GM06990 (cell line): ENCODE data around the gene OR2T3.
"Not testable (repeated sequence)": the region's sequence is repeated elsewhere in the genome, so short reads cannot be mapped to it uniquely, and the experiment has no call there.

Experiments
- DNase-seq: peaks from one replicate; pipeline ENCODE4 v3.0.0-alpha.2; 2011; ENCODE audit not compliant: insufficient read length; ENCODE audit errors: extremely low read depth
- H3K27me3 ChIP-seq: replicated peaks from 2 replicates; pipeline ENCODE4 v1.6.0; 2011; ENCODE audit warnings: low read length; ENCODE audit not compliant: control insufficient read depth, insufficient read depth
- H3K36me3 ChIP-seq: 2 replicates; pipeline ENCODE4 v1.5.1; 2011; ENCODE audit warnings: low read length; ENCODE audit not compliant: control insufficient read depth, insufficient read depth
- H3K4me3 ChIP-seq: replicated peaks from 2 replicates; pipeline ENCODE4 v1.5.1; 2011; ENCODE audit warnings: low read depth, mild to moderate bottlenecking, control low read depth, low read length

The OR2T3 gene, protein sequence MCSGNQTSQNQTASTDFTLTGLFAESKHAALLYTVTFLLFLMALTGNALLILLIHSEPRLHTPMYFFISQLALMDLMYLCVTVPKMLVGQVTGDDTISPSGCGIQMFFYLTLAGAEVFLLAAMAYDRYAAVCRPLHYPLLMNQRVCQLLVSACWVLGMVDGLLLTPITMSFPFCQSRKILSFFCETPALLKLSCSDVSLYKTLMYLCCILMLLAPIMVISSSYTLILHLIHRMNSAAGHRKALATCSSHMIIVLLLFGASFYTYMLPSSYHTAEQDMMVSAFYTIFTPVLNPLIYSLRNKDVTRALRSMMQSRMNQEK

DNA sequence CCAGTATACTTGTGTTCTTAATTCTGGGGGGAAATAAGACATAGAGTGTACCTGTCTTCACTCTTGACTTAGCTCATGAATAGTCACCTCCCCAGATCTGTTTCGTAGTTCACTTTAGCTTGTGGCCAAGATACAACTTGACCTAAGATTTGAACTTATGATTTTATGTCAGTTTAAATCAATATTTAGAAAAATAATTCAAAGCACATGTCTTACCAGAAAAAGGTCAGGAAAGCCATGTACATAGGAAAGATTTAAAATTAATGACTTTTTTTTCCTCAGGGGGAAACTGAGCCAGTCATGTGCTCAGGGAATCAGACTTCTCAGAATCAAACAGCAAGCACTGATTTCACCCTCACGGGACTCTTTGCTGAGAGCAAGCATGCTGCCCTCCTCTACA is at the start of gene OR2T3:
TSS of gene OR2T3 (plus strand) at position 301 of the 400 bp plus-strand sequence. CDS start at position 301, 0 bp downstream.
- H3K36me3 ChIP-seq, DNase-seq, H3K27me3 ChIP-seq, H3K4me3 ChIP-seq: not testable (repeated sequence)

DNA sequence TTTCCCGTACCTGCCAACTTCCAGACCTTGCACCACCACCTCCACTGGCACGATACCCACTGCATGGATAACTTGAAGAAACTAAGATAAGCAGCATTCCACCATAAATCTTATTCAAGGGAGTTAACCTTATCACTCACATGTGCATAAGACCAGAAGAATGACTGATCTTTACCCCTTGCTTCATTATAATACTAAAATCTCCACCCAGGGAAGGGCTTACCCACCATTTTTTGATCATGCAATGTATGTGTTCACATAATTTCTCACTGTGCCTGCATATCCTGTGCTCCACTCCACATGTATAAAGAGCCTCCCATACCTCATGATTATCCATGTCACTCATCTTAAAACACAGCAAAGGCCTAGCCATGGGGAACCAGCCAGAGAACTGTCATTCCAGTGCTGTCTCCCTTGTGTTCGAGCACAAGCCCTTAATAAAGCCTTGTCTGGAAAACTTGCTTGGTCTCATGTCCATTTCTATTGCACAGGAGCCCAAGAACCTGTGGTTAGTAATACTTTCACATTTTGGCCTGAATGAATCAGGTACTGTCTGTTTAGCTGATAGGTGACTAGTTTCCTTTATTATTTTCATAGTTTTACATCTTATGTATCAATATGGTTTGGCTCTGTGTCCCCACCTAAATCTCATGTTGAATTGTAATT is 45.5 kb upstream of the OR2T3 start:
- DNase-seq, H3K36me3 ChIP-seq, H3K4me3 ChIP-seq, H3K27me3 ChIP-seq: not testable (repeated sequence)

DNA sequence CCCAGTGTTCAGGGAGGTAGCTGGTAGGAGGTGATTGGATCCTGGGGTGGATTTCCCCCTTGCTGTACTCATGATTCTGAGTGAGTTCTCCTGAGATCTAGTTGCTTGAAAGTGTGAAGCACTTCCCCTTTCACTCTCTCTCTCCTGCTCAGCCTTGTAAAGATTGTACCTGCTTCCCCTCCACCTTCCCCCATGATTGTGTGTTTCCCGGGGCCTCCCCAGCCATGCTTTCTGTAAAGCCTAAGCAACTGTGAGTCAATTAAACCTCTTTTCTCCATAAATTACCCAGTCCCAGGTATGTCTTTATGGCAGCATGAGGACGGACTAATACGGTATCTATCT is 45.0 kb upstream of the OR2T3 start:
- not testable (repeated sequence) for H3K36me3 ChIP-seq, H3K27me3 ChIP-seq, DNase-seq

DNA sequence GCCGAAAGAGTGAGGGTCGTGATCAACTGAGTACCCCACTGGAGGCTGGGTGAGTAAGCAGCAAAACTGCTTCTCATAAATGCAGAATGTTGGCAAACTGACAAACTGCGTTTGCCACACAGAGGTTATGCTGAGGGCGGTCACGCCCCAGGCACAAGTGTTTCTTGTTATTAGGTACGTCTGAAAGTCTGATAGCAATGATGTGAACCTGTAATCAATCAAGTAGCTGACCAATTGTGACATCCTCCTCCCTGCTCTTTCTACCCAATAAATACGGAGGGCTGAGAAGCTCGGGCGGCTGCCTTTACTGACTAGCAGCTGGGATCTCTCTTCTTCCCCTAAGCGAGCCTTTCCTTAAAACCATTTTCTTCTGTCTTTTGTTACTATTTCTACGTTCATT is 41.5 kb upstream of the OR2T3 start:
- not testable (repeated sequence) for H3K36me3 ChIP-seq, H3K4me3 ChIP-seq, DNase-seq, H3K27me3 ChIP-seq

More for the DNA sequence above, 45.0 kb upstream of the OR2T3 start:
- not testable (repeated sequence) for H3K4me3 ChIP-seq

DNA sequence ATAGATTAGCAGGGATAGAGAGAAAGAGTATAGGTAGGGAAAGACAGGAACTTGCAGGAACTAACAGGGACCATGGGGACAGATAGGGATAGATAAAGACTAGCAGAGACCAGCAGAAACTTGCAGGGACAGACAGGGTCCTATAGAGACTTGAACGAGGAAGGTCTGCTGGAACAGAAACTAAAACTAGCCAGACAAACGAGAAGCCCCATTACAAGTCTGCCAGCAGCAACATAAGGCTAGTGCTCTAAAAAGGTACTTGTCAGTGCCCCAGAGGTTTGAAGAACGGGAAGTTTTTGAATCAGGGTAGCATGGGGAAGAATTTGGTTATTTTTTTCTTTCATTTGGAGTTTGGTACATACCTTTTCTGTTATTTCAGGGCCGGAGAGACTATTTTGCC is 41.0 kb upstream of the OR2T3 start:
- H3K4me3 ChIP-seq, DNase-seq, H3K36me3 ChIP-seq, H3K27me3 ChIP-seq: not testable (repeated sequence)

DNA sequence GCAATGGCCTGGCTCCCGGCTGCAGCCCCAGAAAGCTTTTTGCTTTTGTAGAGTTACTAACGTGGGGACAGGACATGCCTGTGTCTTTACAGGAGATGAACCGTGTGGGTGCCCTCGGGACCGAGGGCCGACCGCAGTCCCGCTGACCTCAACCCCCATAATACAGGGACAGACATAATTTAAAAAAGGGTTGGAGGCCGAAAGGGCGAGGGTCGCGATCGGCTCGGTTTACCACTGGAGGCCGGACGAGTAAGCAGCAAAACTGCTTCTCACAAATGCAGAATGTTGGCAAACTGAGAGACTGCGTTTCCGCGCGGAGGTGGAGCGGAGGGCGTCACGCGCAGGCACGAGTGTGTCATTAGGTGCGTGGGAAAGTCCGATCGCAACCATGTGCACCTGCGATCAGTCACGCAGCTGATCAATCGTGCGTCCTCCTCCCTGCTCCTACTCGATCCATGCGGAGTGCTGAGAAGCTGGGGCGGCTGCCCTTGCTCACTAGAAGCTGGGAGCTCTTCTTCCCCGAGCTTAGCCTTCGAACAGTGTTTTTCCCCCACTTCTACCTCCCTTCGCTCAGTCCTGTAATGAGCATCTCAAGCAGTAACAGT is 39.2 kb upstream of the OR2T3 start:
- DNase-seq: not testable (repeated sequence)

DNA sequence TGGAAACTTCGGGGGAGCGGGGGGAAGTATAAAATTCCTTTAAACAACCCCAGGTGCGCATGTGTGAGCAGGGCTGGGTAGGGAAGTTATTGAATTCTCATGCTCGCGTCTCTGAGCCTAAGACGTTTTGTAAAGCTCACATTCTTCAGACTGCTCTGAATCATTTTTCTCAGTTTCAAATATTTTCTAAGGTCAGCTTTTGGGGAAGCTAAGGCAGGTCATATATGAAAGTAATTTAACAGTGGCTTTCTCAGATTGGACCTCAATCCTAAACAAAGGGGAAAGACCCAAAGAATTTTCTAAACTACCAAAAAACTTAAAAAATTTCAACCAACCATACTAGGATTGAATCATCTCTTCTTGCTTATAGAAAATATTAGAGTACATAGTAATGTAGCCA is 38.2 kb upstream of the OR2T3 start:
- not testable (repeated sequence) for H3K27me3 ChIP-seq, H3K36me3 ChIP-seq, DNase-seq, H3K4me3 ChIP-seq

More for the DNA sequence above, 39.2 kb upstream of the OR2T3 start:
- H3K27me3 ChIP-seq, H3K36me3 ChIP-seq, H3K4me3 ChIP-seq: not testable (repeated sequence)

DNA sequence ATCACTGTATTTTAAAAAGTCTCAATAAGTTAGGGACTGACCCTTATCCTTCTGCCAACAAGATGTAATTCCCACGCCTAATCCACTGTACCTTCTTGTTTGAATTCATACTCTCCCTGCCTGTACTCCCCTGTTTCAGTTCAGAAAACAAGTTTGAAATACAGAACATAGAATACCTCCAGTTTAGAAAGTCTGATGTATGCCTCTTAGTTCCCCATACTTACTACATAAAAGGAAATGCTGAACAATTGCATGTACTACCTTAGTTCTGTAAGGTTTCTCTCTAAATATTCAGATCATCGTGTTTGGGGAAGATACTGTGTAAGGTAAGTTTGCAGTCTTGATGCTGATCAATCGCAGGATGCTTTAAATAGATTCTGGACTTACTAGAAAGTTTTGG is 36.8 kb upstream of the OR2T3 start:
- H3K27me3 ChIP-seq, H3K4me3 ChIP-seq, DNase-seq, H3K36me3 ChIP-seq: not testable (repeated sequence)

DNA sequence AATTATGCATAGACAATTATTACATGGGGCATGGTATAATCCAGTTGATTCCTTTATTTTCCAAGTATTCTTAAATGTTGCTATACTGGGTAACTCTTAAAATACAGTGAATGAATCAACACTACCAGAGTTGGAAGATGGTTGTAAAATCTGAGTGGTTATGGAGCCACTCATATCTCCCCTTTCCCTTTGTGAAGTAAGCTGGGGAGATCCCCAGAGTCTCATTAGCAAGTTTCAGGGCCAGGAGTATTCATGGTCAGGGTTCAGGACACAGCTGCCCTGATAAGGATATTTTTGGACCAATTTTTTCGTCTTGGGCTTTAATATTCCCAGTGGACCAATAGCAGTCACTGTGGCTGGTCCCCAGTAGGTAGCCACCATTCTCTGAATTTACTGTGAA is 34.5 kb upstream of the OR2T3 start:
- not testable (repeated sequence) for H3K36me3 ChIP-seq

DNA sequence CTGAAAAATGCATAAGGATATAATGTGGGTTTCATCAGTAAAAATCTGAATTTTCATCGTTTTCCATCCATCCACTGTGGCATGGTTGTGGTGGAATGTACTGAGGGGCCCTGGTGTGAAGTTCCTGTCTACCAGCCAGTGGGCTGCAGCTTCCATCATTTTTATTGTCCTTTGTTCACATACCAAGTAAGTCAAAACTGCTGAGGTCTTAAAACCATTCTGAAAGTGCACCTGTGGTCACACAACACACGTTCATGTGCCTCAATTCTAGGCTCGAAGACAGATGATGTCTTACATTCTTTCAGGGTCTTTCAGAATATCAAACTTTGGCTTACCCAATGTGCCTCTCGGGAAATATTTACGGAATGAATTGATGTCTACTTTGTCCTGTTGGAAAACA is 33.9 kb upstream of the OR2T3 start:
- H3K27me3 ChIP-seq, H3K36me3 ChIP-seq, DNase-seq, H3K4me3 ChIP-seq: not testable (repeated sequence)

More for the DNA sequence above, 34.5 kb upstream of the OR2T3 start:
- not testable (repeated sequence) for DNase-seq, H3K4me3 ChIP-seq, H3K27me3 ChIP-seq

DNA sequence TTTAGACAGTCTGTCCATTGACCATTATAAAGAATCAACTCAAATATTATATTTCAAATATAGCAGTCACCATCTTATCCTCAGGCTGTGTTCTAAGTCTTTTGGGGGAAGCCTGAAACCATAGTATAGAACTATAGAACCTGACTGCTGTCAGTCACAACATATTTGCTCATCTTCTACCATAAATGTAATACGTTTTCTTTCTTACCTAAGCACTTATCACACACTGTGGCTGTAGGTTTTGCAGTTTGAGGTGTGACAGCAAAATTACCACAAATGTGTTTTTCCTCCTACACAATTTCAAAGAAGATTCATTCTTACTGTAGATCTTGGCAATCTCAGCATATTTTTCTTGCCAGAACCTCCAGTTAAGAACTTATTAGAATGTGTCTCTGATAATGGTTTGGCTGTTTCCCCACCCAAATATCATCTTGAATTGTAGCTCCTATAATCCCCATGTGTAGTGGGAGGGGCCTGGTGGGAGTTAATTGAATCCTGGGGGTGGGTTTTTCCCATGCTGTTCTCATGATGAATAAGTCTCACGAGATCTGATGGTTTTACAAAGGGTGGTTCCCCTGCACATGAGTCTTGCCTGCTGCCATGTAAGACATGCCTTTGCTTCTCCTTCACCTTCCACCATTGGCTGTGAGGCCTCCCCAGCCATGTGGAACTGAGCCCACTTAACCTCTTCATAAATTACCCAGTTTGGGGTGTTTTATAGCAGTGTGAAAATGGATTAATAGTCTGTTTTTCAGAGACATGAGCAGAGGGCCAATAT is 30.5 kb upstream of the OR2T3 start:
- not testable (repeated sequence) for H3K36me3 ChIP-seq, H3K27me3 ChIP-seq, H3K4me3 ChIP-seq, DNase-seq

DNA sequence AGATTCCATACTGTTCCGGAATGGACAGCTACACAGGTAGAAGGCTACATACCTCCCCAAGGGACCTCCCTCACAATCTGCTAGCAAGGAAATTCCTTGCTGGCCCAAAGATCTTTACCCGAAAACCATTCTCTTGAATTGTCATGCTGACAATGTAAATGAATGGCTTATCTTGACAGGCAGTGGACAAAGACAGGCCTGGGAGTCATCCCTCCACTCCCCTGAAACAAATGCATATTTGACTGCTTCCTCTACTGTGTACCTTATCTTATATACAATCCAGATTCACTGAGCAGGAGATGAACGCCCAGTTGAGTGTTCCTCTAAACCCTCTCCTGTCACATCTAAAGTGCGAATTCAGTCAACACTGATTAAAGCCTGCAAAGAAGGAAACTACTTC is 28.5 kb upstream of the OR2T3 start:
- not testable (repeated sequence) for H3K27me3 ChIP-seq, DNase-seq, H3K36me3 ChIP-seq, H3K4me3 ChIP-seq

DNA sequence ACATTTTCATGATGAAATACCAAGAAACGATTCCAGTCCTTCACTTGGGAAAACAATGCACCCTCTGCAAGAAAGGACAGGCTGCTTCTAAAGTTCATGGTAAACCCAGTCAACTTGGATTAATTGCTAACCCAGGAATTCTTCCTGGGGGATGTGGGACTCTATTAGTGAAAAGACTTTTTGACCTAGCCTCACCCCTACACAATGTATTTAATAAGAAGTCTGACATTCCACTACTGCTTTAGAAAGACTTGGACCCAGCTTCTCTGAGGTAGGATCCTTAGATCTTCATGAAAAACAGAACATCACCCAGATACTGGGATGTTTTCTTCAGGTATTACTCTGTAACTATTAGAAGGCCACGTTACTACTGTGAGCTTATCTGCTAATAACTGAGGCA is 27.8 kb upstream of the OR2T3 start, which contains the start of gene OR2T2:
TSS of gene OR2T2 (plus strand) at position 239 of the 400 bp plus-strand sequence. CDS start 7,161 bp downstream, outside the sequence.
- not testable (repeated sequence) for H3K27me3 ChIP-seq, DNase-seq, H3K4me3 ChIP-seq, H3K36me3 ChIP-seq
